UCSD-AML1 (cell line): ENCODE results near the gene MUCL3.
"Not testable (repeated sequence)": the region's sequence is repeated elsewhere in the genome, so short reads cannot be mapped to it uniquely, and the experiment has no call there.

Source experiments
- DNase-seq: peaks from one replicate; lab custom pipeline; 2025; ENCODE audit not compliant: unreplicated experiment; lab: John Stamatoyannopoulos, UW

MUCL3 gene

GRCh38 chr6:30937265-30937664 is 3.5 kb upstream of the MUCL3 start:
- no peak for DNase-seq

GRCh38 chr6:30938730-30939129 is 2.0 kb upstream of the MUCL3 start:
- no peak for DNase-seq

DNA sequence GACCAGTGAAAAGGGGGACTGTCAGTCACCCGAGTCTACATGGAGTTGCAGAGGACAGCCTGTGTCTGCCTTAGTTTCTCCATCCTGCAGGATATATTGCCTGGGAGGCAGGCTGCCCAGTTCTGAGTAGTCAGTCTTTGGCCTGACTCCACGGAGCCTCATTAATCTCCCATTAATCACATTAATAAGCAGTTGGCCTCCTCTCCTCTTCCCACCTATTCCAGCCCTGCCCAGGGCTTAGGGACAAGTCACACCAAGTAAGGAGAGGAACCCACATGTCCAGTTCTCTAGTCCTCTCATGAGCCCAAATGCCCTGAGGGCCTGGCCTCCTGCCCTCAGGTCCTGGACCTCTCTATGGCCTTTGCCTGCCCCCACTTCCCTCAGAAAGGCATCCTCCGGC is 1.3 kb upstream of the MUCL3 start:
- DNase-seq = no peak

- no peak for DNase-seq
Observed at GRCh38 chr6:30942338-30943060, 1.7 kb downstream of the MUCL3 start.

DNA sequence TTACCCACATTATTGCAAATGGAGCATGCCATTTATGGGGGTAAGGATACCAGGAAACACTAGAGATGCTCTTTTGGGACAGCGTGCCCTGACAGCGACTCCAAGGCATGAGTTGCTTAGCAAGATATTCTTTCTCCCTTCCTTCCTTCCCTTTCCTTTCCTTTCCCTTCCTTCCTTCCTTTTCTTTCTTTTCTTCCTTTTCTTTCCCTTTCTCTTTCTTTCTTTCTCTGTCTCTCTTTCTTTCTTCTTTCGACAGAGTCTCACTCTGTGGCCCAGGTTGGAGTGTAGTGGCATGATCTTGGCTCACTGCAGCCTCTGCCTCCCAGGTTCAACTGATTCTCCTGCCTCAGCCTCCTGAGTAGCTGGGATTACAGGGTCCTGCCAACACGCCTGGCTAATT is 3.3 kb downstream of the MUCL3 start:
- DNase-seq = no peak

GRCh38 chr6:30945281-30945680 is 4.5 kb downstream of the MUCL3 start:
- no peak for DNase-seq

DNA sequence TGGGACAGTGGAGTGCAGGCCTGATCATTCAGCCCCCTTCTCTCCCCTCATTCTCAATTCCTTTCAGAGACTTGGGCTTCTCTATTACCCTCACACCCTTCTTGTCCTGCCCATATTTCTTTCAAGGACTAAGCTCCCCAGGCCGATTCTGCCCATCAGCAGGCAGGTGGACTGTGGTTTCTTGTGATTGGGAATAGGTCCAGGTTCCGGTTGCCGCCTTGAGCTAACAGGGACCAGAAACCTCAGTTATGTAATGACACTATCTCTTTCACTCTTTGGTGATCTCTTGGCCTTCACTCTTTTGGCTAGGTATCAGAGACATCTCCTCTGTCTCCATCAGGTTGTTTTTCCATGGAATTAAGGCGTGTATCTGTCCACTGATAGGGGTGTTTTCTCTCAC is 6.5 kb downstream of the MUCL3 start:
- no peak for DNase-seq

GRCh38 chr6:30948811-30949210 is 8.0 kb downstream of the MUCL3 start:
- DNase-seq = no peak

DNA sequence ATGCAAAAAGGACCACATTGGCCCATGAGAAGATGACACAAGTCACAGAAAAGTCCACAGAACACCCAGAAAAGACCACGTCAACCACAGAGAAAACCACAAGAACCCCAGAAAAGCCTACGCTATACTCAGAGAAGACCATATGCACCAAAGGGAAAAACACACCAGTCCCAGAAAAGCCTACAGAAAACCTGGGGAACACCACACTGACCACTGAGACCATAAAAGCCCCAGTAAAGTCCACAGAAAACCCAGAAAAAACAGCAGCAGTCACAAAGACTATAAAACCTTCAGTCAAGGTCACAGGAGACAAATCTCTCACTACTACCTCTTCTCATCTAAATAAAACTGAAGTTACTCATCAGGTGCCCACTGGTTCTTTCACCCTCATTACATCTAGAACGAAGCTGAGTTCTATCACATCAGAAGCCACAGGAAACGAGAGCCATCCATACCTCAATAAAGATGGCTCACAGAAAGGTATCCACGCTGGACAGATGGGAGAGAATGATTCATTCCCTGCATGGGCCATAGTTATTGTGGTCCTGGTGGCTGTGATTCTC is 11.2 kb downstream of the MUCL3 start:
- DNase-seq = no peak

DNA sequence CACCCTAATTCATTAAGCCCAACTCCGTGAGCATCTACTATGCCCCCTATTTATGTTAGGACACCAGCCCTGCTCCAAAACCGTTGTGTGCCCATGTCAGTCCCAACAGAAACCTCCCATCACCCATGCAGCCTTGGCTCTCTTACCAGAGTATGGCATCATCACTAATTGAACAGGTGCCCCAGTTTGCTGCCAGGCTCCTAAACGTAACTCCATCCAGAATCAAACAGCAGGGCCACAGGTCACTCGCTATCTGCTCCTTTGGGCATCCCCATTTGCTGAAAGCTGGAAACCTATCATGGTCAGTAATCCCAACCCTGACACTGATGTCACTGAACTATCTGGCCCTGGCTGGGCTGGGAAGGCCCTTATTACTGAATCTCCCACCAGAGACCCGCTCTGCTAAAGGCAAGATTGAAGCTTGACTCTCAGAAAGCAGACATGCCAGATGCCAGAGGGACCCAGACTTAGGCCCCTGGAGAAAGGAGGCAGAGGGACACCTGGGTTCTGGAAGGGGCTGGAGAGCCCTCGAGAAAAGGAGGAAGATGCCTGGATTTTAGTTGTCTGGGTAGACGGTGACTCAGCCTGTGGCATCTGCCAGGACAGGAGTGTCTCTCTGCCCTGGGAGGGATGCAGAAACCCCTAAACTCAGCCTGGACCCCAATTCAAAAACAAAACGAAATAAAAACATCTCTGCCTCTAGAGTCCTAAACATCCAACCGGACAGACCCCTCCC is 14.0 kb downstream of the MUCL3 start:
- no peak for DNase-seq

DNA sequence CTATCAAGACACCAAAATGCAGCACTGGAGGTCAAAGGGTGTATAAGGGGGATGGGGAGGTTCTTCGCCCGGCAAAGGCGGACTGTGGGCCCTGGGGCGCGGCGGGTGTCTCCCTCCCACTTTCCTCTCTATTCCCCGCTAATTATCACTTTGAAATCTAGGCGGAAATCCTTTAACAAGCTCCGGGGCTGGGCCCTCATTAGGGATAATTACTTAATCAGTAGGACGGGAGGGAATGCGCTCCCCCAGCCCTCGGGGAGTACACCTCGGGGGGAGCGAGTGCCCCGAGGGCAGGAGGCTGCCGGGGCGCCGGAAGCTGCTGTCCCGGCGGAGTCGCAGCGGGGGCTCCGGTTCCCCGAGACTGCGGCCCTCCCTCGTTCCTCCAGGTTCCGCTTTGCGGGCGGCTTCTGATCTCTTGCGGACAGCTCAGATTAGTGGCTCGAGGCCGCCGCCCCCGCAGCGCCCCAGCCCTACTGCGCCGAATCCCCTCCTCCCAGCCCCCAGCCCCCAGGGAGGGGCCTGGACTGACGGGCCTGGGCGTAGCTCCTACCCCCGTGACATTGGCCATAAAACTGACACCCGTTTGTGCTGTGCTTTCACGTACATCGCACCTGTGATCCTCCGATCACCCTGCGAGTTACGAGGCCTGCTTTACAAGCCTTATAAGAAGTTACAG is 14.7 kb downstream of the MUCL3 start:
- DNase-seq = peak; percentile 71

DNA sequence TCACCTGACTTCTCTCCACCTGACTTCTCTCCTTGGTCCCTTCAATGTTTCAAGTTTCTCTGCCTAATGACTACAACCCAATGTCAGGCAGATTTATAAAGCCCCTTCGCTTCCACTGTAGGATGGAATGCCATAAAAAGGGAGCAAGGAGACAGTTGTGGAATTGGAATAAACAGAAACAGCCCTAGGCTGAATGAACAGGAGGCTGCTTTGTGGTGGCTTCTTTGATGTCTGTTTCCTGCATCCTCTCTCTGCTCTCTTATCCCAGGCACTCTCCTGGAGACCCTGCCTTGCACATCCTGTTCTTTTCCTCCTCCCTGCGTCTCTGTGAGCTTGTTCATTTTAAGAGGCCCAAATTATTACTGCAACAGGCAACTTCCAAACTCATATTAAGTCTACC is 16.9 kb downstream of the MUCL3 start:
- DNase-seq = no peak

DNA sequence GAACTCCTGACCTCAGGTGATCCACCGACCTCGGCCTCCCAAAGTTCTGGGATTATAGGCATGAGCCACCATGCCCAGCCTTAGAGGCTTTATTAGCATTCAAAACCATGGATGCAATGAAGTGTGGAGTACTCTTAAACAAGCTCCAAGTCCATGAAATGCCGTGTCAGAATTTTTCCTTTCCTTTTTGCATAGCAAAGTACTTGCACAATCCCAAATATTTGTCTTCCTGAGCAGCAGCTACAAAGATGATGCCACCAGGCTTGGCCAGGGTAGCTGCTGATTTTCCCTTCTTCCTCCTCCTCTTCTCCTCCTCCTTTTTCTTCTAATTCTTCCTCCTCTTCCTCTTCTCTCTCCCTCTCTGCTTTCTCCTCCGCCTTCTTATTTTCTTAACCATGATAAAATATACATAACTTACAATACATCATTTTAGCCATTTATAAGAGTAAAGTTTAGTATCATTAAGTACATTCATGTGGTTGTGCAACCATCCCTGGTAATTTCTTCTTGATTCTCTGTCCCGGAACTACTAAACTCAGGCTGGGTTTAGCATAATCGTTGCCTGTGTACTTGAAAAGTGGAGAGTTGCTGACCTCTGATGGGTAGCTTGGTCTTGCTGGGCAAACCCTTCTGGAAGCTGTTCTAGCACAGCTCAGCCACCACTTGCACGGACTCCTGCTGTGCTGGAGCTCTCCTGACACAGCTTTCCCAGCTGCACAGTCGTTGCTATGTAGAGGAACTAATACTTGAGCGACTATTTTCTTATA is 20.3 kb downstream of the MUCL3 start:
- no peak for DNase-seq

GRCh38 chr6:30962716-30963115 is 21.9 kb downstream of the MUCL3 start:
- DNase-seq = no peak

- DNase-seq = no peak
Observed at GRCh38 chr6:30963641-30964040, 22.9 kb downstream of the MUCL3 start.

DNA sequence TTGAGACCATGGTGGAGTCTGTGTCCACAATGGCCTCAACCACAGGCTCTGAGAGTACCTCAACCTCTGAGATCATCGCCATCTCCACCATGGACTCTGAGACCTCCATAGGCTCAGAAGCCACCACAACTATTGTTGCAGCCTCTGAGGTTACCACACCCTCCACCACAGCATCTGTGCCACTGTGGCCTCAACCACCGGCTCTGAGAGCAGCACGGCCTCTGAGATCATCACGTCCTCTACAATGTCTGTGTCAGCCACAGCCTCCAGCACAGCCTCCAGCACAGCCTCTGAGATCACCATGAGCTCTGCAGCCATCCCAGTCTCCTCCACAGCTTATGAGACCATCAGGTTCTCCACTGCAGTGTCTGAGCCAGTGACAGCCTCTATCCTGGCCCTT is 23.3 kb downstream of the MUCL3 start:
- no peak for DNase-seq

DNA sequence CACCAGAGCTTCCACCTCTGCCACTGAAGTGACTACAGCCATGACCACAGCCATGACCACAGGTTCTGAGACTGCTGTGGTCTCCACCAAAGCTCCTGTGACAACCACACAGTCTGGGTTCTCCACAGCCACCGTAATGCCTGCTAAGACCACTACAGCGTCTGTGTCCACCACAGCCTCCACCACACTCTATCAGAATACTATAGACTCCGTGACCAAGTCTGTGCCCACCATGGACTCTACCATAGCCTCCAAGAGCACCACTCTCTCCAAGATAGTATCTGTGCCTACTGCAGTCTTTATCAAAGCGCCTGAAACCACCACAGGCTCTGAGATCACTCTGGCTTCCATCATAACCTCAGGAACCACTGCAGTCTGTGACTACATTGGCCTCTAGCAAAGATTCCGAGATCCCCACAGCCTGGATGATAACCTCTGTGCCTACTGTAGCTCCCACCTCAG is 24.4 kb downstream of the MUCL3 start:
- no peak for DNase-seq

DNA sequence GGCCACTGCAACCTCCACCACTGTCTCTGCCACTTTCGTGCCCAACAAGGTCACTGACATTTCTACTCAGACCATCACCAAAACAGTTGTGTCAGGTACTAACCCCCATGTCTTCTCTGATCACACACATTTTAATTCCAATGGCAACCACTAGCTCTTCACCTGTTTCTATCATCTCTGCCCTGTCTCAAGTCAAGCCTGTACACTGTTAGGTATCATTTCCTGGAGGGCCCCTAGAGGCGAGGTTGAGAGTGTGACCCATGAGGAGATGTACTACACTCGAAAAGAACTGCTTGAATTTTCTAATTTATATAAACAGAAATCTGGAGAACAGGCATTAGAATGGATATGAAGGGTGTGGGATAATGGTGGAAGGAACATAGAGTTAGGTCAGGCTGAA is 25.4 kb downstream of the MUCL3 start:
- no peak for DNase-seq

DNA sequence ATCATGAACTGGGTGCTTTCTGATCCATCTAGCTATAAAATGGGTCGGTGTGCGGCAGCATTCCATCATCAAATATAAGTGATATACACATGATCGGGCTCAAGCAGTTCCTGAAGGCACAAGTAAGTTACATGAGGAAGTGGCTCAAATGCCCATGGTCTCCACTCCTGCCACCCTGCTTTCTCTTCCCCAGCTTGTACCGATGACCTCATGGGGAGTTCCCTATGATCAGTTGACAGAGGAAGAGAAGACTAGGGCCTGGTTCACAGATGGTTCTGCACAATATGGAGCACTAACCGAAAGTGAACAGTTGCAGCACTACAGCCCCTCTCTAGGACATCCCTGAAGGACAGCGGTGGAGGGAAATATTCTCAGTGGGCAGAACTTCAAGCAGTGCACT is 28.4 kb downstream of the MUCL3 start:
- not testable (repeated sequence) for DNase-seq

DNA sequence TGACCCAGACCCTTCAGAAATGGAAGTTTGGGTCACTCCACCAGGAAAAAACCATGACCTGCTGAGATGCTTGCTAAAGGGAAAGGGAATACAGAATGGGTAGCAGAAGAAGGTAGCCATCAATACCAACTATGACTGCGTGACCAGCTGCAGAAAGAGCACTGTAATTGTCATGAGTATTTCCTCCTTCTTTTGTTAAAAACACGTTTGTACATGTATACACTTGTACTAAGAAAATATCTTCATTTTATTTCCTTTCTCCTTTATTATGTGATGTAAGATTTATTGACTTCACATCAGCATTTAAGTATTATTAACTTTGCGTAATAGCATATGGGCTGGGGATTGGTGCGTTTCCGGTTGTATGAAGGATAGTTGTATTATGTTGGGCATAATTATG is 30.2 kb downstream of the MUCL3 start:
- DNase-seq = no peak

DNA sequence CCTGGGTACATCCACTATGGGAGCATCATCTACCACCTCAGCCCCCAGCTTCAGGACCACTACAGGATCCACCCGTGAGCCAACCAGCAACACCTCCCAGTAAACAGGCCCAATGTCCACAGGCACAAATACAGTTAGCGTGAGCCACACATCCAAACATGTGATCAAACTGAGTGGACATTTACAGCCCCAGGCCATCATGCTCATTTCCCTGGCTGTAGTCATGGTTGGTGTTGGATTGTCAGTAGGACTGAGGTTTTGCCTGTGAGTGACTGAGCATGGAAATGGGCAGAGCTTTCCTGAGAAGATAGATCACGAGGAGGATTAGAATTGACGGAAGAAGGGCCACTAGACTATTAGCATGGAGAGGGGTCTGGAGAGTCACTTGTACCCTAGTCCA is 32.0 kb downstream of the MUCL3 start:
- no peak for DNase-seq
